GM21381 (cell line): ENCODE data around the gene MS4A15.
"Not testable (repeated sequence)": the region's sequence is repeated elsewhere in the genome, so short reads cannot be mapped to it uniquely, and the experiment has no call there.

ENCODE experiments used
- ATAC-seq: cut with Tn5 transposase; IDR thresholded peaks from one replicate; pipeline ENCODE4 v1.9.1; 2021; ENCODE audit warnings: mild to moderate bottlenecking, moderate library complexity; ENCODE audit not compliant: unreplicated experiment

Gene MS4A15

GRCh38 chr11:60753309-60753708 lies 3.4 kb upstream of the MS4A15 start:
- ATAC-seq = no peak

- ATAC-seq = no peak
Observed at GRCh38 chr11:60754887-60755286, 1.8 kb upstream of the MS4A15 start.

GRCh38 chr11:60757231-60757800 lies 649 bp downstream of the MS4A15 start:
- ATAC-seq = no peak

GRCh38 chr11:60758671-60759070 lies 2.0 kb downstream of the MS4A15 start:
- not testable (repeated sequence) for ATAC-seq

- ATAC-seq = not testable (repeated sequence)
Observed at GRCh38 chr11:60759438-60760225, 3.0 kb downstream of the MS4A15 start.

GRCh38 chr11:60761436-60762190 lies 4.9 kb downstream of the MS4A15 start:
- peak; percentile 27 for ATAC-seq

GRCh38 chr11:60762851-60763691 lies 6.4 kb downstream of the MS4A15 start:
- ATAC-seq = peak; percentile 67

- ATAC-seq = peak; percentile 26
Observed at GRCh38 chr11:60763692-60764369, 7.2 kb downstream of the MS4A15 start.

GRCh38 chr11:60764879-60765278 lies 8.2 kb downstream of the MS4A15 start:
- peak; percentile 39 for ATAC-seq

- ATAC-seq = no peak
Observed at GRCh38 chr11:60765355-60765754, 8.7 kb downstream of the MS4A15 start.

- ATAC-seq = no peak
Observed at GRCh38 chr11:60766547-60766946, 9.9 kb downstream of the MS4A15 start.

GRCh38 chr11:60767388-60767811 lies 10.7 kb downstream of the MS4A15 start:
- no peak for ATAC-seq

GRCh38 chr11:60768202-60768601 lies 11.5 kb downstream of the MS4A15 start:
- no peak for ATAC-seq

GRCh38 chr11:60769273-60769672 lies 12.6 kb downstream of the MS4A15 start:
- no peak for ATAC-seq

GRCh38 chr11:60769811-60770210 lies 13.1 kb downstream of the MS4A15 start:
- no peak for ATAC-seq

- ATAC-seq = no peak
Observed at GRCh38 chr11:60771146-60771545, 14.5 kb downstream of the MS4A15 start.

- ATAC-seq = no peak
Observed at GRCh38 chr11:60771879-60772525, 15.3 kb downstream of the MS4A15 start.

GRCh38 chr11:60772666-60773065 lies 16.0 kb downstream of the MS4A15 start:
- no peak for ATAC-seq

- no peak for ATAC-seq
Observed at GRCh38 chr11:60774726-60775125, 18.1 kb downstream of the MS4A15 start.
